IPS-18c (cell line): Measurements from ENCODE around the gene ANKDD1B.
"Not testable (repeated sequence)": the region's sequence is repeated elsewhere in the genome, so short reads cannot be mapped to it uniquely, and the experiment has no call there.

Source experiments
- H3K4me3 ChIP-seq: 2 replicates; pipeline ENCODE4 v1.7.0; 2013; ENCODE audit warnings: low read depth, mild to moderate bottlenecking, low read length, moderate library complexity; ENCODE audit not compliant: insufficient read depth
- H3K9me3 ChIP-seq: one replicate; pipeline ENCODE4 v1.6.1; 2013; ENCODE audit warnings: mild to moderate bottlenecking, low read length, moderate library complexity; ENCODE audit not compliant: control insufficient read depth, insufficient read depth

Gene ANKDD1B

GRCh38 chr5:75611311-75612225 is at the start of gene ANKDD1B:
ANKDD1B (plus strand) TSS chr5:75611453; CDS start chr5:75611635, 182 bp downstream.
- Histone ChIP-seq H3K4me3 (peak within 1 kb of the TSS; percentile 54), H3K9me3 (no peaks in the 10 kb centered on the region)

GRCh38 chr5:75565991-75566709 is 45.1 kb upstream of the ANKDD1B start:
- H3K4me3 ChIP-seq, H3K9me3 ChIP-seq: not testable (repeated sequence)

- no peak overlapping the region for H3K4me3 ChIP-seq
These were observed 44.4 kb upstream of the ANKDD1B start for GRCh38 chr5:75566710-75567309.

GRCh38 chr5:75567710-75568109 is 43.5 kb upstream of the ANKDD1B start:
- H3K4me3 ChIP-seq, result no peak overlapping the region
- no peaks in the 10 kb centered on the region for H3K9me3 ChIP-seq

More at GRCh38 chr5:75566710-75567309, 44.4 kb upstream of the ANKDD1B start:
- no peaks in the 10 kb centered on the region for H3K9me3 ChIP-seq

- Histone ChIP-seq H3K4me3 (no peak overlapping the region), H3K9me3 (no peaks in the 10 kb centered on the region)
These were observed 43.1 kb upstream of the ANKDD1B start for GRCh38 chr5:75568202-75568601.

- Histone ChIP-seq H3K9me3 (no peaks in the 10 kb centered on the region), H3K4me3 (no peak overlapping the region)
These were observed 39.7 kb upstream of the ANKDD1B start for GRCh38 chr5:75571547-75571946.

GRCh38 chr5:75574791-75575190 is 36.5 kb upstream of the ANKDD1B start:
- no peak overlapping the region for H3K4me3 ChIP-seq
- H3K9me3 ChIP-seq, result no peaks in the 10 kb centered on the region

GRCh38 chr5:75578280-75578679 is 33.0 kb upstream of the ANKDD1B start:
- not testable (repeated sequence) for H3K9me3 ChIP-seq, H3K4me3 ChIP-seq

GRCh38 chr5:75584641-75585040 is 26.6 kb upstream of the ANKDD1B start:
- H3K4me3 ChIP-seq, result no peak overlapping the region

GRCh38 chr5:75588666-75589065 is 22.6 kb upstream of the ANKDD1B start:
- Histone ChIP-seq H3K4me3 (no peak overlapping the region), H3K9me3 (no peaks in the 10 kb centered on the region)

More at GRCh38 chr5:75584641-75585040, 26.6 kb upstream of the ANKDD1B start:
- no peaks in the 10 kb centered on the region for H3K9me3 ChIP-seq

GRCh38 chr5:75600535-75600934 is 10.7 kb upstream of the ANKDD1B start:
- H3K4me3 ChIP-seq, result no peak overlapping the region

GRCh38 chr5:75601567-75601966 is 9.7 kb upstream of the ANKDD1B start:
- Histone ChIP-seq H3K4me3 (no peak overlapping the region), H3K9me3 (no peaks in the 10 kb centered on the region)

More at GRCh38 chr5:75600535-75600934, 10.7 kb upstream of the ANKDD1B start:
- no peaks in the 10 kb centered on the region for H3K9me3 ChIP-seq

GRCh38 chr5:75601996-75602395 is 9.3 kb upstream of the ANKDD1B start:
- no peaks in the 10 kb centered on the region for H3K9me3 ChIP-seq

GRCh38 chr5:75603371-75603770 is 7.9 kb upstream of the ANKDD1B start:
- Histone ChIP-seq H3K9me3 (no peaks in the 10 kb centered on the region), H3K4me3 (no peak overlapping the region)

More at GRCh38 chr5:75601996-75602395, 9.3 kb upstream of the ANKDD1B start:
- H3K4me3 ChIP-seq, result no peak overlapping the region

- Histone ChIP-seq H3K4me3 (no peak overlapping the region), H3K9me3 (no peaks in the 10 kb centered on the region)
These were observed 7.4 kb upstream of the ANKDD1B start for GRCh38 chr5:75603821-75604220.

GRCh38 chr5:75607341-75607740 is 3.9 kb upstream of the ANKDD1B start:
- H3K4me3 ChIP-seq, H3K9me3 ChIP-seq: not testable (repeated sequence)

GRCh38 chr5:75608870-75609269 is 2.4 kb upstream of the ANKDD1B start:
- no peaks in the 10 kb centered on the region for H3K9me3 ChIP-seq
- no peak overlapping the region for H3K4me3 ChIP-seq

GRCh38 chr5:75610201-75610600 is 1.1 kb upstream of the ANKDD1B start:
- no peak overlapping the region for H3K4me3 ChIP-seq
- H3K9me3 ChIP-seq, result no peaks in the 10 kb centered on the region
